ENCODE results near the gene BCHE. TPM values are rescaled to one million over a fixed set of nuclear protein-coding genes. Genes with fewer than 3 reads are reported as not detected.

Gene BCHE
- not detected for polyA plus RNA-seq

DNA sequence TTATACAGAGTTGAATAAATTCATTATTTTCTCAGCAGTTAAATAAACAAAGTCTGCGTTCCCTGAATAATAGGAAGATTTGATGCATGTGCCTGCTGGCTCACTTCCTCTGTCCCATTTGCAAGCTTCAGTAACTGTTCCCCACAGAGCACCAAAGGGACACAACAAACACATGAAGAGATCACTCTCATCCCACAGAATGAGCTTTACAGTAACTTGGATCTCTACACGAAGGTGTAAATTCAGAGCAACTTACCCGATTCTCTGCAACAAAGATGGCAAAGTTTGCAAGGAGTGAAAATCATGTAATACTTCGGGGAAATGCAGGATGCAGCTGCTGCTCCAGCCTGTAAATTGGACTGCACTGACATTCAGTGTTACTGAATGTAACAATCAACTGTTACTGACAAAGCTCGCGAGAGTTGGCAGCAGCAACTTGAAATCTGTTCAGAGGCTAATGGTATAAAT, at the start of gene BCHE:
Gene BCHE (minus strand): TSS at position 366 of the 468 bp plus-strand sequence. CDS start 6,390 bp downstream, outside the sequence.
- Mint-ChIP-seq H3K27ac (no peak within 1 kb of the TSS), H3K4me1 (peaks cover 2 to 9% of the 10 kb centered on the region in 2 donors), H3K9me3 (peaks cover 0 to 32% (median 5%) of the 10 kb centered on the region in 6 donors), H3K36me3 (no peaks in the 10 kb centered on the region), H3K4me3 (no peak within 1 kb of the TSS), H3K27me3 (ENCODE audit: low read depth in 3 of 3) (peaks cover 0 to 4% (median 0%) of the 10 kb centered on the region in 3 donors)
- no peak for DNase-seq

DNA sequence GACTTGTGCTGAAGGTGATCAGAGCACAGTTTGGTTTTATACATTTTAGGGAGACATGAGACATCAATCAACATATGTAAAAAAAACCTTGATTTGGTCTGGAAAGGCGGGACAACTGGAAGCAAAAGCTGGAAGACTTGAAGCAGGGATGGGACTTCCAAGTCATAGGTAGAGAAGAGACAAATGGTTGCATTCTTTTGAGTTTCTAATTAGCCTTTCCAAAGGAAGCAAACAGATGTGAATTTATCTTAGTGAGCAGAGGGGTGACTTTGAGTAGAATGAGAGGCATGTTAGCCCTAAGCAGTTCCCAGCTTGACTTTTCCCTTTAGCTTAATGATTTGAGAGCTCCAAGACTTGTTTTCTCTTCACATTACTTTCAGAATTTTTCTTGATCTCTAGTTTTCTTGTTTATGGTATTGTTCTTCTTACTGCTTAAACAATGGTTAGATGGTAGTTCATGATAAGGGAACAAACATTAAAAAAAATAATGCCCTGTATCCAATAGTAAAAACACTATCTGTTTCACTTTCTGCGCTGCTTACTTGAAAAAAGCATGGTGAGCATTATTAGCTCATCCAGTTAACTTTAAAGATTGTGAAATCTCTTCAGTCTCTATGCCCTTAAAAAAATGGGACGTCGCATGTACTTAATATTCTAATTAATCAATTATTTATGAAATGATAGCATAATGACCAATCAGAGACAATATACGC, 48.5 kb upstream of the BCHE start:
- no peak for DNase-seq
- Mint-ChIP-seq H3K27ac (no peak overlapping the region), H3K36me3 (no peaks in the 10 kb centered on the region), H3K4me1 (no peaks in the 10 kb centered on the region), H3K4me3 (no peak overlapping the region), H3K9me3 (peaks cover 0 to 22% (median 5%) of the 10 kb centered on the region in 6 donors), H3K27me3 (ENCODE audit: low read depth in 3 of 3) (peaks cover 0 to 2% (median 0%) of the 10 kb centered on the region in 3 donors)

GRCh38 chr3:165884518-165884917, 47.3 kb upstream of the BCHE start:
- Mint-ChIP-seq H3K27me3 (ENCODE audit: low read depth in 3 of 3) (peaks cover 0 to 2% (median 0%) of the 10 kb centered on the region in 3 donors), H3K9me3 (peaks cover 2 to 19% (median 6%) of the 10 kb centered on the region in 6 donors), H3K27ac (no peak overlapping the region), H3K4me3 (no peak overlapping the region), H3K4me1 (no peaks in the 10 kb centered on the region), H3K36me3 (no peaks in the 10 kb centered on the region)
- no peak for DNase-seq

- peak overlapping the region in 1 of 5 donors; percentile 34 for H3K4me3 Mint-ChIP-seq
These were observed 46.7 kb upstream of the BCHE start for GRCh38 chr3:165883863-165884478.

GRCh38 chr3:165883117-165883516, 45.9 kb upstream of the BCHE start:
- Mint-ChIP-seq H3K9me3 (peaks cover 3 to 19% (median 8%) of the 10 kb centered on the region in 6 donors), H3K36me3 (no peaks in the 10 kb centered on the region), H3K27me3 (ENCODE audit: low read depth in 3 of 3) (peaks cover 0 to 2% (median 0%) of the 10 kb centered on the region in 3 donors), H3K4me3 (no peak overlapping the region), H3K4me1 (no peaks in the 10 kb centered on the region), H3K27ac (no peak overlapping the region)
- no peak for DNase-seq

More at GRCh38 chr3:165883863-165884478, 46.7 kb upstream of the BCHE start:
- peaks cover 3 to 19% (median 8%) of the 10 kb centered on the region in 6 donors for H3K9me3 Mint-ChIP-seq
- DNase-seq = no peak
- H3K27me3 Mint-ChIP-seq (ENCODE audit: low read depth in 3 of 3) = peaks cover 0 to 2% (median 0%) of the 10 kb centered on the region in 3 donors
- no peaks in the 10 kb centered on the region for H3K36me3 Mint-ChIP-seq
- H3K4me1 Mint-ChIP-seq = no peaks in the 10 kb centered on the region
- H3K27ac Mint-ChIP-seq = no peak overlapping the region

- Mint-ChIP-seq H3K4me1 (no peaks in the 10 kb centered on the region), H3K27me3 (ENCODE audit: low read depth in 3 of 3) (peaks cover 0 to 2% (median 0%) of the 10 kb centered on the region in 3 donors), H3K27ac (no peak overlapping the region), H3K4me3 (no peak overlapping the region), H3K9me3 (peaks cover 10 to 69% (median 33%) of the 10 kb centered on the region in 6 donors), H3K36me3 (peaks cover 0 to 6% (median 0%) of the 10 kb centered on the region in 3 donors)
- no peak for DNase-seq
These were observed 38.4 kb upstream of the BCHE start for GRCh38 chr3:165875644-165876043.

- no peak for DNase-seq
- Mint-ChIP-seq H3K27me3 (ENCODE audit: low read depth in 3 of 3) (peaks cover 0 to 4% (median 0%) of the 10 kb centered on the region in 3 donors), H3K9me3 (peaks cover 14 to 73% (median 36%) of the 10 kb centered on the region in 6 donors), H3K4me1 (no peaks in the 10 kb centered on the region), H3K4me3 (no peak overlapping the region), H3K36me3 (peaks cover 0 to 6% (median 0%) of the 10 kb centered on the region in 3 donors), H3K27ac (no peak overlapping the region)
These were observed 37.7 kb upstream of the BCHE start for GRCh38 chr3:165874663-165875489.

GRCh38 chr3:165868088-165868487, 30.9 kb upstream of the BCHE start:
- Mint-ChIP-seq H3K36me3 (no peaks in the 10 kb centered on the region), H3K27ac (no peak overlapping the region), H3K9me3 (peaks cover 8 to 66% (median 25%) of the 10 kb centered on the region in 6 donors), H3K4me1 (no peaks in the 10 kb centered on the region), H3K27me3 (ENCODE audit: low read depth in 3 of 3) (peaks cover 0 to 7% (median 0%) of the 10 kb centered on the region in 3 donors), H3K4me3 (no peak overlapping the region)
- no peak for DNase-seq

- Mint-ChIP-seq H3K9me3 (peaks cover 0 to 20% (median 5%) of the 10 kb centered on the region in 6 donors), H3K4me3 (no peak overlapping the region)
These were observed 21.8 kb upstream of the BCHE start for GRCh38 chr3:165859061-165859460.

DNA sequence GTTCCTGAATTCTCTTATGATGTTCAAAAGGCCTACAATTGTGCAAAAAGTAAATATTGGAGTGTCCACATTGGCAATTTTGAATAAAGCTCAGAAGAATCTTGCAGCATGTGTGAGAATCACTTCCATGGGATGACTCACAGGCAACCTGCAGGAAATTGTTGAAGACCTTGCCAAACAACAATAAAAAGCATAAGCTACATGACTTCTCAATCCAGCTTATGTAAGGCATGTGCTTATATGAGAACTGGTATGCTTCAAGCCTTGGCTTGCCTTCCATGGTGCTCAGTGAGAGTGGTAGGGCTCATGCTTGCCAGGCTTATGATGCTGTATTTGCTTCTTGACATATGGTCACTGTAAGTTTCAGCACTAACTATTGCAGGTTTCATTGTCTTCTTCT, 18.4 kb upstream of the BCHE start:
- Mint-ChIP-seq H3K4me3 (no peak overlapping the region), H3K36me3 (no peaks in the 10 kb centered on the region), H3K27ac (no peak overlapping the region), H3K9me3 (peaks cover 2 to 8% (median 5%) of the 10 kb centered on the region in 6 donors), H3K4me1 (no peaks in the 10 kb centered on the region), H3K27me3 (ENCODE audit: low read depth in 3 of 3) (peaks cover 0 to 2% (median 0%) of the 10 kb centered on the region in 3 donors)
- DNase-seq = no peak

More at GRCh38 chr3:165859061-165859460, 21.8 kb upstream of the BCHE start:
- H3K27ac Mint-ChIP-seq = no peak overlapping the region
- DNase-seq = no peak
- H3K36me3 Mint-ChIP-seq = no peaks in the 10 kb centered on the region
- H3K27me3 Mint-ChIP-seq (ENCODE audit: low read depth in 3 of 3) = peaks cover 0 to 2% (median 2%) of the 10 kb centered on the region in 3 donors
- no peaks in the 10 kb centered on the region for H3K4me1 Mint-ChIP-seq

DNA sequence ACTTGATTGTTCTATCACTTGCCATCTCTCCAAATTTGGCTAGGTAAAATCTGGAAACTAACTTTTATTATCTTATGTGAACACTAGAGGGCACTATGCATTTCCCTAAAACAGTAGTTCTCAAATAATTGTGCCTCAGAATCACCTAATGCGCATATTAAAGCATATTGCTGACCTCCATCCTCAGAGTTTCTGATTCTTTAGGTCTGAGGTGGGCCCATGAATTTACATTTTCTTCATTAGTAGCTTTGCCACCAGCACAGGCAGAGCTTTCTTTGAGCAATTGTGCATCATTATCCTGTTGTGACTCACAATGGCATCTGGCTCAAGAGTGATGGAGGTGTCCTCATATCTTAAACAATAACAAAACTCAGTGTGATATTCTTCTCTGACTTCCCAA, 17.5 kb upstream of the BCHE start:
- no peaks in the 10 kb centered on the region for H3K36me3 Mint-ChIP-seq
- H3K9me3 Mint-ChIP-seq = peaks cover 1 to 8% (median 4%) of the 10 kb centered on the region in 6 donors
- no peak overlapping the region for H3K4me3 Mint-ChIP-seq
- H3K27ac Mint-ChIP-seq = no peak overlapping the region
- DNase-seq = no peak
- H3K27me3 Mint-ChIP-seq (ENCODE audit: low read depth in 3 of 3) = peaks cover 0 to 2% (median 0%) of the 10 kb centered on the region in 3 donors
- no peaks in the 10 kb centered on the region for H3K4me1 Mint-ChIP-seq

- DNase-seq = no peak
- peaks cover 0 to 9% (median 7%) of the 10 kb centered on the region in 6 donors for H3K9me3 Mint-ChIP-seq
- no peak overlapping the region for H3K27ac Mint-ChIP-seq
- H3K36me3 Mint-ChIP-seq = no peaks in the 10 kb centered on the region
- no peaks in the 10 kb centered on the region for H3K4me1 Mint-ChIP-seq
- no peak overlapping the region for H3K4me3 Mint-ChIP-seq
- no peaks in the 10 kb centered on the region for H3K27me3 Mint-ChIP-seq (ENCODE audit: low read depth in 3 of 3)
These were observed 15.5 kb upstream of the BCHE start for GRCh38 chr3:165852711-165853110.

DNA sequence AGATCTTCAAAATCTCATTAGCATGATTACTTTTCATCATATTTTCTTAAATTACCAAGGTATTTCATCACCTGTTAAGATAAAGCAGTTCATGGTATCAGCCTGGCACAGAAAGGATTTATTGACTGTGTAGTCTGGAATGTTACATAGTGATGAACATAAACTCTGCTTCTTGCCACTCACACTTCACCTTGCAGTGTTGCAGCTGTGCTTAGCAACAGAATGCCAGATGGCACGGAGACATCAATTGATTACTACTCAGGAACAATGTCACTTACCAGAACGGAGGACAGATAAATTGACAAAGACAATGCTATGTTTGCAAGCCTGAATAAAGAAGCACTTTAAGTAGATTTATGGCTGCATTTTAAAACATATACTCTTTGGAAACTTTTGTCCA, 15.0 kb upstream of the BCHE start:
- peaks cover 0 to 11% (median 7%) of the 10 kb centered on the region in 6 donors for H3K9me3 Mint-ChIP-seq
- H3K27ac Mint-ChIP-seq = no peak overlapping the region
- no peaks in the 10 kb centered on the region for H3K27me3 Mint-ChIP-seq (ENCODE audit: low read depth in 3 of 3)
- DNase-seq = no peak
- H3K36me3 Mint-ChIP-seq = no peaks in the 10 kb centered on the region
- H3K4me1 Mint-ChIP-seq = no peaks in the 10 kb centered on the region
- H3K4me3 Mint-ChIP-seq = no peak overlapping the region
